Astrocyte of the cerebellum (primary cell): Measurements from ENCODE around the gene MYO16.

Experiments
- DNase-seq: peaks from one replicate; pipeline ENCODE4 v3.0.0-alpha.2; 2011; ENCODE audit warnings: low read depth
- H3K4me3 ChIP-seq: 2 replicates; pipeline ENCODE4 v1.5.1; 2011; ENCODE audit warnings: mild to moderate bottlenecking, low read depth, low read length, moderate library complexity
- in situ Hi-C: cut with HindIII; loops from 2 replicates; pipeline ENCODE4 v1.10.0; 2017; ENCODE audit warnings: low sequenced_read_pairs
- TF ChIP-seq, protein P1 (sequence below): IDR thresholded peaks from 2 replicates; pipeline ENCODE4 v1.5.1; 2012; ENCODE audit warnings: low read length, low read depth, moderate library complexity, mild to moderate bottlenecking; ENCODE audit errors: missing control alignments

MYO16 gene

DNA sequence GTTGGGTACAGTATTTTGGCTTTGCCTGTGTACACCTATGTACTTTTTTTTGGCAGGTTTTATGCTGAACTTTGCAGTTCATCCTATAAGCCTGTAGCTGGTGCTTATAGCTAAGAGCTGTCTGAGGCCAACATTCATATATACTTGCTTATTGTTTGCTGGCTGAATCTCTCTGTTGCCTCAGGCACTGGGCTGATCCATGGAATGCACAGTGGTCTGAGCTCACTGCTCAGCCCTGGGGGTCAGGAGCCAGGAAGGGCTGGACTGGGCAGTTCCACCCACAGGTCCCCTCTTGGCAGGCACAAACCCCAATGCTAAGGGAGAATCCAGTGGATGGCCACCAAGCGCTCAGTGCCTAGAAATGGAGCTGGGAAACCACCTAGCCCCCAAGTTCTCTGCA, 308.7 kb downstream of the MYO16 start:
- in situ Hi-C loops, result no loop called here
- H3K4me3 ChIP-seq, result no peak overlapping the region
- TF ChIP-seq, protein P1, sequence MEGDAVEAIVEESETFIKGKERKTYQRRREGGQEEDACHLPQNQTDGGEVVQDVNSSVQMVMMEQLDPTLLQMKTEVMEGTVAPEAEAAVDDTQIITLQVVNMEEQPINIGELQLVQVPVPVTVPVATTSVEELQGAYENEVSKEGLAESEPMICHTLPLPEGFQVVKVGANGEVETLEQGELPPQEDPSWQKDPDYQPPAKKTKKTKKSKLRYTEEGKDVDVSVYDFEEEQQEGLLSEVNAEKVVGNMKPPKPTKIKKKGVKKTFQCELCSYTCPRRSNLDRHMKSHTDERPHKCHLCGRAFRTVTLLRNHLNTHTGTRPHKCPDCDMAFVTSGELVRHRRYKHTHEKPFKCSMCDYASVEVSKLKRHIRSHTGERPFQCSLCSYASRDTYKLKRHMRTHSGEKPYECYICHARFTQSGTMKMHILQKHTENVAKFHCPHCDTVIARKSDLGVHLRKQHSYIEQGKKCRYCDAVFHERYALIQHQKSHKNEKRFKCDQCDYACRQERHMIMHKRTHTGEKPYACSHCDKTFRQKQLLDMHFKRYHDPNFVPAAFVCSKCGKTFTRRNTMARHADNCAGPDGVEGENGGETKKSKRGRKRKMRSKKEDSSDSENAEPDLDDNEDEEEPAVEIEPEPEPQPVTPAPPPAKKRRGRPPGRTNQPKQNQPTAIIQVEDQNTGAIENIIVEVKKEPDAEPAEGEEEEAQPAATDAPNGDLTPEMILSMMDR, result no peak
- DNase-seq, result no peak

- DNase-seq, result no peak
- in situ Hi-C loops, result no loop called here
- TF ChIP-seq, protein P1, result no peak
- H3K4me3 ChIP-seq, result no peak overlapping the region
Observed at GRCh38 chr13:108940121-108940520, 310.7 kb downstream of the MYO16 start.

DNA sequence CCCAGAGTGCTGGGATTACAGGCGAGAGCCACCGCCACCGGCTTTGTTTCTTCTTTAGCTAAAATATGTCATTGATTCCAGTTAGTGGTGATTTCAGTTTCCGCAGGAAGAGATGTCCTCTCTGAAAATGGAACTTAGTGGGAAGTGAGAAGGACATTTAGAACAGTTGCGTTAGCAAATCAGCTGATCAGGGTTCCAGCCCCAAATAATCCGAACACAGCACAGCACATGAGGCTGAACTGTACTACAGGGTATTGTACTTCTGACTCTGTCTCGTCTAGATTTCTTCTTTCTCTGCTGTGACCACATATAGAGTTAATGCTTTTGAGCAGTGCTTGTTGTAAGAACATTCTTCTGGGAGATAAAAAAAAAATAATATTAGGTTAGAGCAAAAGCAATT, 314.4 kb downstream of the MYO16 start:
- no peak for DNase-seq
- in situ Hi-C loops, result no loop called here
- H3K4me3 ChIP-seq, result no peak overlapping the region
- TF ChIP-seq, protein P1, result no peak

- TF ChIP-seq, protein P1, result no peak
Observed at GRCh38 chr13:108944760-108945159, 315.3 kb downstream of the MYO16 start.

DNA sequence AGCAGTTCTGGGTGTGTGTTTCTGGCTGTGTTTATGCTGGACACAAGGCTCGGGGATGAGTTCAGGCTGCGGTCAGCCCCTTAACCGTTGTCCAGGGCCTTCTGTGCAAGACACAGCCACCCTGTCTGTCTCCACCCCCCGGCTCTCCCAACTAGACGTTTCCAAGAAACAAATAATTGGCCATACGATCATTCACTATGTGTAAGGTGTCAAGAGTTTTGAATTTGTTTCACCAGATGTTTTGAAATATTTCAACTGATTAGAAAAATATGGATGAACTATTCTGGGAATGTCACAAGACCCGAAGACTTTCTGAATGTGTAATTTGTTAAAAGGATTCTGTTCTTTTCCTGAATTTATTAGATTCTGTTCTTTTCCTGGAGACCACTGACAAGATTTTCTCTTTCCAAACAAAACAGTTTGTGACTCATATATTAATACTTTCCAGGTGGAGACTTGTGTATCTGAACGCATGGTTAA, 318.2 kb downstream of the MYO16 start:
- TF ChIP-seq, protein P1, result no peak
- no peak overlapping the region for H3K4me3 ChIP-seq
- no peak for DNase-seq
- in situ Hi-C loops, result no loop called here

More at GRCh38 chr13:108944760-108945159, 315.3 kb downstream of the MYO16 start:
- H3K4me3 ChIP-seq, result no peak overlapping the region
- no peak for DNase-seq
- in situ Hi-C loops, result no loop called here

DNA sequence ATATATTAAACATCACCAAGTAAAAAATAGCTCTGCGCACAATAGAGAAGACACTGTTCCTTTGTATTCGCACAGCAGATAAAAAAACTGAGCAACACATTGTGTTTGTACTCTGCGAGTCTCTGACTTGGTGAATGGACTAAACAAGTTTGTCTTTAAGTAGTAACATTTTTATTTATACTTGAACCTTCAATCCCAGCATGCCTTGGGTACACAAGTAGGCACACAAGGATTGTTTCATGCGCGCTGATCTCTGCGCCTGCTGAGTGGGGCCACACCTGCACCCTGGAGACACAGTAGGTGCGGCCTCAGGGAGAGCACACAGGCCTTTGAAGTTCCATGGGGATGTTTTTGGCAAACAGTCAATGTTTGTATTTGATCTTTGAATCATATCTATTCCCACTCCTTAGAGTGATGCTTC, 318.9 kb downstream of the MYO16 start:
- DNase-seq, result no peak
- TF ChIP-seq, protein P1, result no peak
- in situ Hi-C loops, result no loop called here
- H3K4me3 ChIP-seq, result no peak overlapping the region
